HepG2 (cell line): Measurements from ENCODE around the gene QSER1. TPM values are rescaled to one million over a fixed set of nuclear protein-coding genes. Genes with fewer than 3 reads are reported as not detected.
"Not testable (repeated sequence)": the region's sequence is repeated elsewhere in the genome, so short reads cannot be mapped to it uniquely, and the experiment has no call there.

Experiments
- ATAC-seq: fragments of 200-7000 bp; cut with Tn5 transposase; 3 replicates; pipeline ENCODE4 v1.9.1; 2020; ENCODE audit warnings: mild to moderate bottlenecking, moderate library complexity
- BruUV-seq: library from RNA; stranded (reverse); fragments of 400-500 nt; replicated peaks from 2 replicates; lab custom pipeline; 2021; lab: Mats Ljungman, UMichigan
- CTCF ChIA-PET: fragments of 300-600 bp; formaldehyde crosslinking; extraction: SDS; loops from one replicate; lab custom pipeline; 2021; ENCODE audit warnings: low total read pairs, inconsistent platforms, low intra/inter-chr PET ratio; lab: Yijun Ruan, JAX
- POLR2A ChIA-PET: fragments of 350-600 bp; sonication (Branson Sonifier 250); formaldehyde crosslinking; loops from one replicate; lab custom pipeline; 2020; ENCODE audit warnings: antibody characterized with exemption, inconsistent platforms; lab: Yijun Ruan, JAX
- DNase-seq: peaks from one replicate; pipeline ENCODE4 v3.0.0-alpha.2; 2015; ENCODE audit warnings: low spot score
- FAIRE-seq: peaks from 3 replicates; lab custom pipeline; 2011; peaks lifted over from hg19 to GRCh38; lab: Jason Lieb, UNC
- H2AFZ ChIP-seq: one replicate; pipeline ENCODE4 v1.6.1; 2011; ENCODE audit warnings: low read length, inconsistent platforms
- H3K27ac ChIP-seq: fragments of 300-600 bp; 3 replicates; pipeline ENCODE4 v1.8.0; 2011; ENCODE audit warnings: mixed run types, mild to moderate bottlenecking, mixed read lengths, low read length, inconsistent platforms; ENCODE audit not compliant: insufficient read depth; ENCODE audit errors: extremely low read length
- H3K27me3 ChIP-seq, 2 experiments: fragments of 200-600 bp in 1 of 2; 2 replicates in 1 of 2; 3 replicates in 1 of 2; pipeline versions ENCODE4 v1.6.0 to v1.8.0; 2011; ENCODE audit warnings: low read length in 2 of 2, mild to moderate bottlenecking in 2 of 2, moderate library complexity in 2 of 2, inconsistent platforms in 1 of 2; ENCODE audit not compliant: insufficient read depth in 2 of 2, control insufficient read depth in 1 of 2
- H3K36me3 ChIP-seq, 2 experiments: fragments of 200-600 bp in 1 of 2; replicated peaks in 1 of 2; 2 replicates in 1 of 2; 3 replicates in 1 of 2; pipeline versions ENCODE4 v1.5.1 to v1.8.0; 2011; ENCODE audit warnings: low read length in 2 of 2, inconsistent platforms in 1 of 2; ENCODE audit not compliant: insufficient read depth in 2 of 2, control insufficient read depth in 1 of 2
- H3K4me1 ChIP-seq: 2 replicates; pipeline ENCODE4 v1.5.1; 2012; ENCODE audit warnings: low read length, inconsistent platforms; ENCODE audit not compliant: insufficient read depth
- H3K4me2 ChIP-seq: 2 replicates; pipeline ENCODE4 v1.6.0; 2011; ENCODE audit warnings: low read depth, low read length, inconsistent platforms
- H3K4me3 ChIP-seq, 3 experiments: fragments of 200-600 bp in 1 of 3; sonication (generic), shearing (Covaris generic) in 1 of 3; replicated peaks in 1 of 3; 2 replicates each; pipeline ENCODE4 v1.5.1; 2011 to 2016; ENCODE audit warnings: low read length in 3 of 3, inconsistent platforms in 2 of 3, low read depth in 2 of 3, mild to moderate bottlenecking in 2 of 3, control low read depth in 1 of 3, mixed read lengths in 1 of 3; ENCODE audit not compliant: insufficient read depth in 1 of 3
- H3K79me2 ChIP-seq: one replicate; pipeline ENCODE4 v1.6.1; 2011; ENCODE audit warnings: low read length, inconsistent platforms; ENCODE audit not compliant: insufficient read depth
- H3K9ac ChIP-seq: 2 replicates; pipeline ENCODE4 v1.6.0; 2011; ENCODE audit warnings: mild to moderate bottlenecking, low read depth, low read length, inconsistent platforms; ENCODE audit not compliant: insufficient read depth
- H3K9me3 ChIP-seq: 2 replicates; pipeline ENCODE4 v1.5.1; 2012; ENCODE audit warnings: mild to moderate bottlenecking, low read length
- H4K20me1 ChIP-seq: 2 replicates; pipeline ENCODE4 v1.6.0; 2011; ENCODE audit warnings: inconsistent platforms, mild to moderate bottlenecking, low read length, moderate library complexity; ENCODE audit not compliant: insufficient read depth
- WGBS: methylation state at CpG from one replicate; pipeline ENCODE4 v1.1.6; 2017; ENCODE audit warnings: low lambda C conversion rate; 5-methylcytosine and 5-hydroxymethylcytosine counted together
- in situ Hi-C: cut with HindIII; loops from 2 replicates; pipeline ENCODE4 v1.10.0; 2017; ENCODE audit warnings: low pct_unique_long_range_greater_than_20kb; ENCODE audit not compliant: extremely low pct_ligation_motif_present
- intact Hi-C: fragments of 100-400 bp; cut with micrococcal nuclease; formaldehyde crosslinking; loops from one replicate; pipeline ENCODE4 v1.10.0; 2022; ENCODE audit not compliant: unreplicated experiment
- polyA plus RNA-seq, 8 experiments: library from polyadenylated mRNA; depleted of rRNA in 3 of 8; stranded (reverse) in 7 of 8; unstranded in 1 of 8; fragments of >200 nt; fragmentation: Illumina TruSeq in 4 of 8; extraction: Trizol in 4 of 8; gene quantifications; 2 replicates each; pipeline versions ENCODE4 v1.2.1 to v1.2.3, GENCODE V29; 2011 to 2016; ENCODE audit warnings: low read depth in 4 of 8, missing spikeins in 1 of 8, mixed read lengths in 1 of 8; ENCODE audit not compliant: insufficient read depth in 1 of 8
- small RNA-seq, 3 experiments: library from RNA; depleted of rRNA; stranded (forward); fragments of <200 nt; gene quantifications; one replicate each; pipeline ENCODE3, GENCODE V24; 2012; ENCODE audit warnings: low read depth in 2 of 3, low replicate concordance in 1 of 3; ENCODE audit not compliant: insufficient read length in 3 of 3, insufficient read depth in 2 of 3
- total RNA-seq, 5 experiments: library from RNA; depleted of rRNA; stranded (reverse); fragments of >200 nt; fragmentation: Illumina TruSeq; extraction: Trizol; gene quantifications; 2 replicates each; pipeline ENCODE4 v1.2.3, GENCODE V29; 2016; ENCODE audit warnings: low read depth in 1 of 5

Gene QSER1
- total and polyA plus RNA-seq, 2 of the 13 experiments (the other 11 are each of a cell fraction or from before 2014, with no cell fraction given), result 8.9 to 17.3 TPM

GRCh38 chr11:33029218-33029617, 136.6 kb downstream of the QSER1 start:
- intact Hi-C loops, POLR2A ChIA-PET, H3K4me3 ChIP-seq, H4K20me1 ChIP-seq, H2AFZ ChIP-seq, in situ Hi-C loops, H3K9me3 ChIP-seq, BruUV-seq, FAIRE-seq, CTCF ChIA-PET, H3K27ac ChIP-seq, ATAC-seq, H3K4me2 ChIP-seq, H3K27me3 ChIP-seq, DNase-seq, H3K79me2 ChIP-seq, H3K9ac ChIP-seq, H3K4me1 ChIP-seq: not testable (repeated sequence)
- 90% methylated on average over 6 of the region's 6 CpGs for WGBS
- peaks cover 1 to 56% of the 10 kb centered on the region in 2 experiments; a peak in 4 of 5 replicates for H3K36me3 ChIP-seq

Small RNA genes within 50 kb of the gene (small RNA-seq; reads per million reads assigned to genes)
- gene RF00019, result 0 reads per million in 3 experiments

Other genes starting within 250 kb of the QSER1 start
- gene CCDC73, start 98.1 kb upstream of the QSER1 start, total RNA-seq (2016; rRNA removed; fragmentation: Illumina TruSeq; extraction: Trizol), result 0.08 and 0.11 TPM in 2 replicates
- gene CCDC73, start 98.1 kb upstream of the QSER1 start, polyA plus RNA-seq (2011; rRNA removed), result 0.01 TPM in 2 replicates
- 0.86 and 0.95 TPM in 2 replicates for gene PRRG4, start 62.9 kb upstream of the QSER1 start, total RNA-seq (2016; rRNA removed; fragmentation: Illumina TruSeq; extraction: Trizol)
- 0.24 and 0.25 TPM in 2 replicates for gene PRRG4, start 62.9 kb upstream of the QSER1 start, polyA plus RNA-seq (2011; rRNA removed)
- 33.3 and 37.9 TPM in 2 replicates for gene DEPDC7, start 123.1 kb downstream of the QSER1 start, total RNA-seq (2016; rRNA removed; fragmentation: Illumina TruSeq; extraction: Trizol)
- 14.7 and 17.3 TPM in 2 replicates for gene DEPDC7, start 123.1 kb downstream of the QSER1 start, polyA plus RNA-seq (2011; rRNA removed)
- 10.1 and 14.0 TPM in 2 replicates for gene TCP11L1, start 146.8 kb downstream of the QSER1 start, total RNA-seq (2016; rRNA removed; fragmentation: Illumina TruSeq; extraction: Trizol)
- gene TCP11L1, start 146.8 kb downstream of the QSER1 start, polyA plus RNA-seq (2011; rRNA removed), result 7.4 and 7.9 TPM in 2 replicates